8988T (cell line): ENCODE measurements around the gene PRRX2.

Source experiments
- DNase-seq: peaks from one replicate; pipeline ENCODE4 v3.0.0; 2011

PRRX2 gene

DNA sequence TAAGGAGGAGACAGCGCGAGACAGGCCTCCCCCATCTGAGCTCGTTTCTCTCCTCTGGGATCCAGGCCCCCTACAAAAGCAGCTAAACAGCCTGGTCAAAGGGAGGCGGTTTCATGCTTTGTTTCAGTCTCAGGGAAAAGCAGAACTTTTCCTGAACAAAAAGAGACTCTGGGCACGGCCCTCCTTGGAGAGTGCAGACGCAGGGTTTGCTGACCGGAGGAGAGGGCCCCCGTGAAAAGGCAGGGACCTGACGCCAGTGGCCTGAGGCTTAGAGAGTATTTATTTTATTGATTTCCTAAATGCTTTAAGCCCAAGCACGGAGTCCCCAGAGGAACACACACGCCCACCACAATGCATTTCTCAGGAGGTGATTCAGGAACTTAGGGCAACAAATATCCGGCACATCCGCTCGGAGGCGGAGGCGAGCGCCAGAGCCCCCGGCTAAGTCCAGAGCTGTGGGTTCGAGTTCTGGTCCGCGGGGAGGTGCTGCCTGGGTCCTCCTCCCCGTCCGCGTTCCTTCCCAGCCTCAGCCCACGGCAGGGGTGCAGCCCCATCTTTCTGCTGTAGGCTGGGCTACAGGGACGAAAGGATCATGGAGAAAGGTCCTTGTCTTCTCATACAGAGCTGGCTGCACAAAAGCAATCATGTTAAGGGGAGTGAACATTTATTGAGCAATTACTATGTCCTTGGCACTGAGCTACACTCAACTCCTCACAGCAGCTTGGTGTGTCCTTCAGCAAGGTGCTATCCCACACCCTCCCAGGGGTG is 47.4 kb downstream of the PRRX2 start:
- DNase-seq, result no peak

DNA sequence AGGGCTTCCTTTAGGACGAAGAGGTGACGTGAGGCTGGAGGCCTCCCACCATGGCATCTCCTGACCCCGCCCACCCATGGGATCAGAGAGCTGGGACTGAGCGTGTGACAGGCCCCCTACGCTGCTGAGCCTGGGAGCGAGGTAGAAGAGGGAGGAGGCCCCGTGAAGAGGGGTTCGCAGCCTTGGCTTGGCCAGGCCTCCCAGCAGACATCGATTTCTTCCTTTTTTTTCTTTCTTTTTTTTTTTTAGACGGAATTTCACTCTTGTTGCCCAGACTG is 47.9 kb downstream of the PRRX2 start:
- DNase-seq, result no peak

DNA sequence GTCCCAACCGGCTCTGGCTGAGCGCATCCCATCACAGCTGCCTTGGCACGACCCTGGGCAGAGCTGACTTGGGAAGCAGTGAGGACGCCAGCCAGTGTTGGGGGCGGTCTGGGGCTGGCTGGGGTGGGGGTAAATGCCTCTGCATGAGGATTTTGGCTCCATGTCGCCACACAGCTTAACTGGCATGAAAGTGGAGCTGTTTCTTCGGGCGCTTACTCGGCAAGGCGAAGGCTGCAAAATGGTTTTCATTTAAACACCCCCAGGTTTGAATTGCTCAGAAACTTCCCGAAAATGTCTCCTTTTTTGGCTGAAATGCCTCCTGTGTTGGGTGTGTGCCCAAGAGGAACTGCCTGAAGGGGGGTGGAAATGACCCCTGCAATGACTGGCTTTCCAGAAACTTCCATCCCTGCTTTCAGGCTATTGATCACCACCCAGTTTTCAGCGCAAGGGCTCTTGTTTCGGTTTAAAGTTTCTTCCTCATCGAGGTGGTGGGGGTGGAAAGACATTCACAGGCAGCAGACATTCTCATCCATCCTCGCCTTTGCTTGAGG is 49.1 kb downstream of the PRRX2 start:
- no peak for DNase-seq

DNA sequence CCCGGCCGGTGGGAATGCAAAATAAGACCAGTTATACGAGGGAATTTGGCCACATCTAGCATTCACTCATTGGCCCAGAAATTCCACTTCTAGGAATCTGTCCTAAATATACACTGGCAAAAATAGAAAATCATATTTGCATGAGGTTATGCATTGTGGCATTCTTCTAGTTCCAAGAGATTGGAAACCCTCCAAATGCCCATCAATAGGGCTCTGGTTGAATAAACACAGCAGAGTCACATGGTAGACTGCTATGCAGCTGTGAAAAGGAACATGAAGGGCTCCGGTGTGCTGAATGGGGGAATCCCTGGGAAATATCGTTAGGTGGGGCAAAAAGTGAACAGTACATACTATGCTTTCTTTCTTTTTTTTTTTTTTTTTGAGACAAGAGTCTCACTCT is 50.6 kb downstream of the PRRX2 start:
- no peak for DNase-seq

DNA sequence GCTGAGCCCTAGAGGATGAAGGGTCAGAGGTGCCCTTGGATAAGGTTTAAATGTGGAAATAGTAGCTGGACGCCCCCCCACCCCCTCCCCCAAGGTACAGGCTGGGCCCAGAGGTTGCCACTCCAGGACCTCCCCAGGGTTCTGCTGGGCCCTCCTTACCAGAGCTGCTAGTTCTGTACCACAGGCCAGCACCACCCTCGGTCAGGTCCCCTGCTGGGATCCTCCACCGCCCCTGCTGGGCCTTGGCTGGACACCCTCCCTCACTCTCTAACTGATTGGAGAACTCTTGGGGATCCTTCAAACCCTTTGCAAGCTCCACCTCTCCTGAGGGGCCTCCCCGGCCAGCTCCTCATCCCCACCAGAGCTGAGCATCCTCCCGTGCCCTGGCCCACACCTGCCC is 52.5 kb downstream of the PRRX2 start:
- DNase-seq, result no peak

DNA sequence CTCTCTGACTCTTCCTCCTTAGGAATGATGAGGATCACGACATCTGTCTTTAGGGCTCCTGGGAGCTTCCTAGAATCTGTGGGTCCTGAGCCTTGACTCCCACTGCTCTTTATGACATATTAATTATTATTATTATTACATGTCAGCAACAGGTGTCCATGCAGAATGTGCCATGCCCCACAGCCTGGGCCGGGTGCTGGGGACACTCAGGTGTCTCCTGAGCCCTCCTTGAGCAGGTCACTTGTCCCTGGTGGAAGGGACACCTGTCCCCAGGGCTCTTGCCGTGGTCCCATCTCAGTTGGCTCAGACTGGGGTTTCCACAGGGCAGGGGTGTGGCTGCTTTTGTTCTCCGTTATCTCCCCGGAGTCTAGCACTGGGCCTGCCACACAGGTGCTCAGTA is 53.2 kb downstream of the PRRX2 start:
- no peak for DNase-seq

DNA sequence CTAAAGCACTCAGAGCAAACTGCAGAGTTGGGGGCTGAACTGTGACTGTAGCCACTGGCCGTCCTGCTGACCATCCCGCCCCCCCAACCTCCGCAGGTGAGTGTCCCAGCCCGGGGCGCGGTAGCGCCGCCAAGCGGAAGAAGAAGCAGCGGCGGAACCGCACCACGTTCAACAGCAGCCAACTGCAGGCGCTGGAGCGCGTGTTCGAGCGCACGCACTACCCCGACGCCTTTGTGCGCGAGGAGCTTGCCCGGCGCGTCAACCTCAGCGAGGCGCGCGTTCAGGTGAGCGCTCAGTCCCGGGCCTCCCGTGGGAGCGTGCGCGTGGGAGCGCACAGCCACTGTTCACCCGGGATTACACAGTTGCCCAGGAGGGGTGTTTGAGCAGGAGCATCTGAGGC is 53.7 kb downstream of the PRRX2 start:
- no peak for DNase-seq

DNA sequence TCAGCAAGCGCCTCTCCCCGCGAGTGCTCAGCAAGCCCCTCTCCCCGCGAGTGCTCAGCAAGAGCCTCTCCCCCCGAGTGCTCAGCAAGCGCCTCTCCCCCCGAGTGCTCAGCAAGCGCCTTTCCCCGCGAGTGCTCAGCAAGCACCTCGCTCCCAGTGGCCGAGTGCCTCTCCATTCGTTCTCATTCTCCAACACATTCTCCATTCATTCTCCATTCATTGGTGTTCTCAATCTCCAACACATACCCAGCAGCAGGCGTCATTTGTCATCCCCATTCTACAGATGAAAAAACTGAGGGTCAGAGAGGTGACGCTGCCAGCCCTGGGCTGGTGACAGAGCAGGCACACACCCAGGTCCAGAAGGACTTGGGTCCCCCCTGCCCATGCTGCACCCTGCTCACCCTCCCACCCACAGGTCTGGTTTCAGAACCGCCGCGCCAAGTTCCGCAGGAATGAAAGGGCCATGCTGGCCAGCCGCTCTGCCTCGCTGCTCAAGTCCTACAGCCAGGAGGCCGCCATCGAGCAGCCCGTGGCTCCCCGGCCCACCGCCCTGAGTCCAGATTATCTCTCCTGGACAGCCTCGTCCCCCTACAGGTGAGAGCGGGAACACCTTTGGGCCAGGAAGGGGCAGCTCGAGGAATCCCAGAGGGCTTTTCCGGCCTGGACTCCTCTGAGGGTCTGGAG is 54.9 kb downstream of the PRRX2 start:
- DNase-seq, result peak; percentile 71

DNA sequence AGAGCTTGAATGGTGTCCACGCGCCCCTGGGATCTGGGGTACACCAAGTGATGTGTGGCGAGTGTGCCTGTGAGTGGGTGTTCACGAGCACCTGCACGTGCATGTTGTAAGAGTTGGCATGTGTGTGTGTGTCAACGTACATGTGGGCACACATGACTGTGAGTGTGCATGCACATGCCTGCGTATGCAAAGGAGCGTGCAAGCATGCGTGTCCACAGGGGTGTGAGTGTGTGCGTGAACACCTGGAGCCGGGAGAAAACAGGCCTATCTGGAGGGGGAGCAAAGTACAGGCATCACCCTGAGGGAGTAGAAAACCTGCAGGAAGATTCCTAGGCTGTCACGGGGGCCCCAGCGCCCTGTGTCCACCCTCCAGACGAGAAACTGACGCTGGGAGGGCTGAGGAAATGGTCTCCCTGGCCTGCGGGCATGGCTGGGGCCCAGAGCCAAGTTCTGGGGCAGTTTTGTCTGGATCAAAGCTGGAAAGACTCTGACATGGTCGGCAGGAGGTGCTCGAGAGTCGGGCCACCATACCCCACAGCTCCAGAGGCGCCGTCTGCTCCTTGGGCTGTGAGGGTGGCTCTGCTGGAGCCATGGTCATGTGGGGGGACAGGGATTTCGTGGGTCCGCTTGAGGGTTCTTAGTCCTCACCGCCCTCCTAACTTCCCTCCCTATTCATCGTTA is 55.6 kb downstream of the PRRX2 start:
- no peak for DNase-seq

DNA sequence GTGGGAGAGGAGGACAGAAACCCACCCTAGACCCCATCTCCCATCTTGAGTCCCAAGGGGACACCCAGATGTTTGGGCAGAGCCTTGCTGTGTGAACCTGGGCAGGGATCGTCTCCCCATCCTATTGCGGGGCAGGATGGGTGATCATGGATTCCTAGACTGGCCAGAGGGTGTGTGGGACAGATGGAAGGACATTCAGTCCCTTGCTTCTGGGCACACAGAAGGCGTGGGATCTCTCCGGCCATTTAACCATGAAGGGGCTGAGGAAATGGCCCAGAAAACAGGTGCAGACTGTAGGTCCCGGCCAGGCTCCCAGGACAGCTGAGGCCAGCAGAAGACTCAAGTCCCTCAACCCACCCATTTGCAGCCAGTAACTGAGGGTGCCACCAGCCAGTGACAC is 57.5 kb downstream of the PRRX2 start:
- DNase-seq, result no peak

DNA sequence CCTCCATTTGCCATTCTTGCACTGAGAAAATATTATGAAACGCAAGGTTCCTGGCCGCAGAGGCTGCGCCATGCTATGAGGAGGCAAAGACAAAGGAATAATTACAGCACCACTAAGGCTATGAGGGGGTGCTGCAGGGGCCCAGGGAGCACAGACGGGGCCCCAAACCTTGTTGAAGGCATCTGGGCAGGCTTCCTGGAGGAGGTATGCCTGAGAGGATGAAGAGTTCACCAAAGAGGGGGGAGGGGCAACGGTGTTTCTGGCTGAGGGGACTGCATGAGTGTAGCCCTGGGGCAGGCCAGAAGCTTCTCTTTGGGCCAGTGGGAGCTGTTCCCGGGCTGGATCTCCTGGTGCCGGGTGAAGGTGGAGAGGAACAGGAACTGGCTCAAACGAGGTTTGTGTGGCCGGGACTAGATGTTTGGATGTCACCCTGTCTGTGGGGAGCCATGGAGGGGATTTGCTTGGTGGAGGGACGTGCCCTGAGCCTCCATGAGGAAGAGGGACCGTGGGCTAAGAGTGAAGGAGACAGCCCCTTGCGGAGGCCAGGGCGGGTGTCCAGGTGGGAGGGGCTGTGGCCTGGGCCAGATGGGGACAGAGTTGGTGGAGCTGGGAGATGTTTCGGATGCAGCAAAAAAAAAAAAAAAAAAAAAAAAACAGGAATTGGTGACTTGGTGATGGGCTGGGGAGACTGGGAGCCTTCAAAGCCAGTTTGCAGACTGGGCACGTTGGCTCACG is 59.2 kb downstream of the PRRX2 start:
- no peak for DNase-seq

DNA sequence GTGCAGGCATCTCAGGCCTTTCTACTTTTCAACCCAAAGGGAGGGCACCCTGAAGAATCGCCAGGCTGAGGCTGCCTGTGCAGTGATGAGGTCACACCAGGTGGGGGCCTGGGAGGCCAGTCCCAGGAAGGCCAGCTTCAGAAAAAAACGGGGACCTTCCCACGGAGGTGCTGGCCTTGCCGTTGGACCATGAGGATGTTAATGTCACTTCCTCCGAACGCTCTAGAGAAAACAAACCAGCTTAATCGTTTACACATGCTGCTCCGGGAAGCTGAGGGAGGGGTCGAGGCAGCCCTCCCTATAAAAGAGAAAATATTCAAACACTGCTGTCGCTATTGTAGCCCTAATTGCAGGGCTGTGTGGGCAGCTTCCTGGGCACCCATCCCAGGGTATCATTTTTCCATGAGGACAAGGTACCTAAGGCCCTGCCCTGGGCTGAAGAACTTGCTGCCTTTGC is 60.4 kb downstream of the PRRX2 start:
- no peak for DNase-seq

DNA sequence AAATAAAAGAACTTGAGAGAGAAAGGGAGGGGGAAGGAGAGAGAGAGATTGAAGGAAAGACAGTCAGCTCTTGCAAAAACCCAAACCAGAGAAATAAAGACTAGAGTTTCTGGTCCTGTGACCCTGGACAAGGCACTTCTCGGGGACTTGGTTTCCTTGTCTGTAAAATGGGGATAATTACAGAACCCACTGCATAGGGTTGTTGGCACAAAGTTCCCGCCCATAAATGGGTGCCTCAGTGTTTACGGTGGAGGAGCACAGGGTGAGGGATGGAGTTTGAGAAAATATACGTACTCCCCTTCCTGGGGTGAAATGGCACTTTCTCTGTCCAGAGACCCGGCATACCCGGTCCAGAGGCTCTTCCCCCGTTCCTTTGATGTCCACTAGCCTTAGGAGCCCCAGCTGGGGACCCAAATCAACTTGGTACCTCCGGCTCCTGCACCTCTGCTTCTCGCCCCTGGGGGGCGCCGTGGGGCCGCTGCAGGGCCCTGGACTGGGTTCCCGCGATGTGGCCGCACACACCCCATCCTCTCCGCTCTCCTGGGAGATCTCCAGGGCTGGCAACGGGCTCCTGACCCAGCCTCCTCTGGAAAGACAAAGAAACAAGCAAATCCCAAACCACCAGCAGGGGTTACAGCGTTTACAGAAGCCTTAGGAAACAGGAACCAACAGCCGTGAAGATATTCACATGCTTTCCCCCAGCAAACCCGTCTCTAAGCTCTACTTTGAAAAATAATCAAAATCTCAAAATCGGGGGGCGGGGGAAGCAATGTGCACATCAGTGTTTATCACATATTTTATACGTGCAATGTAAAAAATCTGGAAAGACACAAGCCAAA is 61.1 kb downstream of the PRRX2 start:
- DNase-seq, result peak; percentile 96

DNA sequence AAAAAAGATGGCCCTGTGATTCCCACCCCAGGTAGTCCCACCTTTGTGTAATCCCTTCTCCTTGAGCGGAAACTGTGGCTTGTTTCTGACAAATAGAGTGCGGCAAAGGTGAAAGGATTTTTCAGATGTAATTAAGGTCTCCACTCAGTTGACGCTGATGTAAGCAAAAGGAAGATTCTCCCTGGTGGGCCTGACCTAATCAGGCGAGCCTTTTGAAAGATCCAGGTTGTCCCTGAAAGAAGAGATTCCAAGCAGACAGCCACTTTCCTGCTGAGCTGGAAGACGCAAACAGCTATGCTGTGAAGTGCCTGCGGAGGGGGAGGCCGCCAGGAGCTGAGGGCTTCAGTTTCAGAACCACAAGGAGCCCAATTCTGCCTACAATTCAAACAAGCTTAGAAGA is 63.3 kb downstream of the PRRX2 start:
- DNase-seq, result no peak

DNA sequence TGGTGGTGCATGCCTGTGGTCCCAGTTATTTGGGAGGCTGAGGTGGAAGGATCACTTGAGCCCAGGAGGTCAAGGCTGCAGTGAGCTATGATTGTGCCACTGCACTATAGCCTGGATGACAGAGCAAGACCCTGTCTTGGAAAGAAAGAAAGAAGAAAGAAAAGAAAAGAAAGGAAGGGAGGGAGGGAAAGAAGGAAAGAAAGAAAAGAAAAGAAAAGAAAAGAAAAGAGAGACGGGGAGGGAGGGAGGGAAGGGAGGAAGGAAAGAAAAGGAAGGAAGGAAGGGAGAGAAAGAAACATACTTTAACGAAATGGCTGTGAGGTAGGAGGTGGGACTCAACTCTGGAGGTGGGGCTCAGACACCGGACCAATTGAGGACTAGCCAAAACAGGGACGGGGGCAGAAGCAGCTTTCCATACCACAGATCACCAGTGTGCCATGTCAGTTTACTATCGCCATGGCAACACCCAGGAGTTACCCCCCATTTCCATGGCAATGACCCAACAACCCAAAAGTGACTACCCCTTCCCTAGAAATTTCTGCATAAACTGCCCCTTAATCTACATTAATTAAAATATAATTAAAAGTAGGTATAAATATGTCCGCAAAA is 66.1 kb downstream of the PRRX2 start:
- DNase-seq, result no peak

DNA sequence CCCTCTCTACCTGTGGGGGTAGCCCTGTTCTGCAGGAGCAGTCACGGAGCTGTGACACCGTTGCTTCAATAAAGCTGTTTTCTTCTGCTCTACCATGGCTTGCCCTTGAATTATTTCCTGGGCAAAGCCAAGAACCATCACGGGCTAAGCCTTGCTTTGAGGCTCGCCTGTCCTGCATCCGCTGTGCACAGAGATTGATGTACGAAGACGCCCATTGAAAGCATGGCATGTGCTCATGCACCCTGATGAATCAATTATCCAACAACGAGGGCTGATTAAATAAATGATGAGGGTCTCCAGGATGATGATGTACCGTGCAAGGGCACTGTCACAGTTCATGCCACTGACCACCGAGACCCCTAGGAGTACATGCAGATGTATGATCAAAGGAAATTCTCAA is 66.7 kb downstream of the PRRX2 start:
- DNase-seq, result no peak

DNA sequence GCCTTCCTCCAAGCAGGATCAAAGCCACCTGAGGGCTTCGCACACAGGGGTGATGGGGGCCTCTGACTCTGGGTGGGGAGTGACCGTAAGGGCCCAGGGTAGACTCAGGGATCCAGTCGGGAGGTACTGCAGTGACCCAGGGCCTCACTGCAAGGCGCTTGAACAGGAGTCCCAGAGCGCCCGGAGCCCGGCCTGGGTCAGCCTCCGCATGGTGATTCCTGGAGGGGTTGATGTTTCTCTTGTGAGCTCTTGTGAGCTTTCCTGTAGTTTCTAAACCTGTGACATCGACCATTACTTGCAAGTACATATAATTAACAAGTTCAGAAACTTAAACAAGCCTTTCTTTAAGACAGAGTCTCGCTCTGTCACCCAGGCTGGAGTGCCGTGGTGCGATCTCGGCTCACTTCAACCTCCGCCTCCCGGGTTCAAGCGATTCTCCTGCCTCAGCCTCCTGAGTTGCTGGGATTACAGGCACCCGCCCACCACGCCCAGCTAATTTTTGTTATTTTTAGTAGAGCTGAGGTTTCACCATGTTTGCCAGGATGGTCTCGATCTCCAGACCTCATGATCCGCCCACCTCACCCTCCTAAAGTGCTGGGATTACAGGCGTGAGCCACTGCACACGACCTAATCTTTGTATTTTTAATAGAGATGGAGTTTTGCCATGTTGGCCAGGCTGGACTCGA is 67.6 kb downstream of the PRRX2 start:
- no peak for DNase-seq

DNA sequence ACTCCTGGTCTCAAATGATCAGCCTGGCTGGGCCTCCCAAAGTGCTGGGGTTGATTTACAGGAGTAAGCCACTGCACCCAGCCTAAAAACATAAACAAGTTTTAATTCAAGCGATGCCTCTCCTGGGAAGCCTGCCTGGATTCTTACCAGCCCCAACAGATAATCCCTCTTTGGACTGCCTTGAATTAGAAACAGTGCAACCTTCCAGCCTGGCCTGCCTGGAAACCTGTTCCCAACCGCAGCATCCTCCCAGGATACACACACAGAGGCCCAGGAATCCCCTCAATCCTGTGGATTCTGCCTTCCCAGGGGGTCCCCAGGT is 68.1 kb downstream of the PRRX2 start:
- no peak for DNase-seq

DNA sequence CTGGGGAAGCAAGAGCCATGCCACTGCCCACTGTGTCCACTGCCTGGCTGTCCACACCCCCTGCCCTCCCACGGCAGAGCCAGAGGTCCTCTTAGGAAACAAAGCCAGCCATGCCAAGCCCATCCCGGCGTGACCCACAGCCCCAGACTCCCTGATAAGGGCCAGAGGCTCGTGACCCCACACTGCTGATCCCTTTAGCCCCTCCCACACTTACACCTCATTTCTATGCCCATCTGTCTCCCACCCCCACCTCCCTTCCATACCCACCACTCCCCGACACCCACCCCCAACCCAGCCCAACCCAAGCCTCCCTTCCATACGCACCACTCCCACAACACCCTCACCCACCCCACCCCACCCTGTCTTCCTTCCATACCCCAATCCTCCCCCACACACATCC is 70.1 kb downstream of the PRRX2 start:
- DNase-seq, result no peak

DNA sequence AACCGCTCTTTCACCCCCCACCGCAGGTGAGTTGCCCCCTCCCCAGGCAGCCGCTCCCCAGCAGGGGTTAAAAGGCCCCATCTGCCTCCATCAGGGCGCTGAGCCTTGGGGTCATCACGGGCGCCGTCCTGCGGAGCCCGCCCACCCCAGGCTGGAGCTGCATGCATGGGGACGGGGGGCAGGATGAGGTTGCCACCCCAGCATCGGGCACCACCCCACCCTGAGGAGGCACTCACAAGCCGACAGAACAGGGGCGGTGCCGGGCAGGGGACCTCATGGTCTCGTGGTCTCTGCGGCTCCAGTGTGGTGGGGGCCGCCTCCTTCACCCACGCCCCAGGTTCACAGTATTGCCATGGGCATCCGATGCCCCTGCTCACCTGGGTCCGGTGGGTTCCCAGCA is 70.9 kb downstream of the PRRX2 start:
- DNase-seq, result no peak

DNA sequence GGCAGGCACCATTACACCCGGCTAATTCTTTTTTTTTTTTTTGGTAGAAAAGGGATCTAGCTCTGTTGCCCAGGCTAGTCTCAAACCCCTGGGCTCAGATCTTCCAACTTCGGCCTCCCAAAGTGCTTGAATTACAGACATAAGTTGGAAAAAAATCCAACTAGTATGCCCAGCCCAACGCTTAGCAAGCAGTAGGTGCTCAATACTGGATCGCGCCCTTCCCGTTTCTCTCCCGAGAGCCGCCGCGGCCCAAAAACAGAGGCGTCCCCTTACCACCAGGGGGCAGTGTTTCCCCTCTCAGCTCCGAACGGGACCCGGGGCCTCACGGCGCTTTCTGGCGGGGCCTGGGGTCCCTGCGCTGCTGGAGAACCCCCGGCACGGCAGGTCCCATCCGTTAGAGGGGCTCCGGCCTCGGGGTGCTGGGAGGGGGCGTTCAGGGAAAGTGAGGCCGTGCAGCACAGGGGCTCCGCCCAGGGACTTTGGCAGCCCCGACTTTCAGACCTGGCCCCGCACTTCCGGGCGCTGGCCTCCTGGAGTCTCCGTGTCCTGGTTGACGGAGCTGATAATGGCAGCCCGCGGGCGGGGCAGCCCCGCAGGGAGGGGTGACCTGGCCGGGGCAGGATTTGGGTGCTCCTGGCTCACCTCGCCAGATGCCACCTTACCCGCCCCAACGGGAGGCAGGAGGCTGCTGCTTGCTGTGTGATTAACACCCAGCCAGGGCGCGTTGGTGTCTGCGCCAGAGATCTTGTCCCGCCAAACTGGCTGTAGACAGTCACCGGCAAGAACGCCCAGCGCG is 72.2 kb downstream of the PRRX2 start:
- peak; percentile 73 for DNase-seq
